HEK293T (cell line): ENCODE results near the gene TRIM26.

Experiments
- FOXA1 ChIP-seq: fragments of 450-650 bp; IDR thresholded peaks from 2 replicates; pipeline ENCODE4 v1.6.1; 2016; ENCODE audit warnings: mild to moderate bottlenecking
- FOXK2 ChIP-seq: fragments of 450-650 bp; IDR thresholded peaks from 2 replicates; pipeline ENCODE4 v1.6.1; 2016; ENCODE audit warnings: mild to moderate bottlenecking
- L3MBTL2 ChIP-seq: fragments of 450-650 bp; conservative IDR thresholded peaks from 2 replicates; pipeline ENCODE4 v1.6.1; 2016; ENCODE audit warnings: mild to moderate bottlenecking
- NFRKB ChIP-seq: fragments of 450-650 bp; IDR thresholded peaks from 2 replicates; pipeline ENCODE4 v1.6.1; 2016; ENCODE audit warnings: mild to moderate bottlenecking, moderate library complexity
- SP1 ChIP-seq: fragments of 450-650 bp; IDR thresholded peaks from 2 replicates; pipeline ENCODE4 v1.6.1; 2017
- SUZ12 ChIP-seq: fragments of 450-650 bp; IDR thresholded peaks from 2 replicates; pipeline ENCODE4 v1.6.1; 2016; ENCODE audit warnings: mild to moderate bottlenecking
- TARDBP ChIP-seq: fragments of 450-650 bp; IDR thresholded peaks from 2 replicates; pipeline ENCODE4 v1.6.1; 2016
- TF ChIP-seq, protein P1 (sequence below): fragments of 450-650 bp; IDR thresholded peaks from 2 replicates; pipeline ENCODE4 v1.6.1; 2016

DNA sequence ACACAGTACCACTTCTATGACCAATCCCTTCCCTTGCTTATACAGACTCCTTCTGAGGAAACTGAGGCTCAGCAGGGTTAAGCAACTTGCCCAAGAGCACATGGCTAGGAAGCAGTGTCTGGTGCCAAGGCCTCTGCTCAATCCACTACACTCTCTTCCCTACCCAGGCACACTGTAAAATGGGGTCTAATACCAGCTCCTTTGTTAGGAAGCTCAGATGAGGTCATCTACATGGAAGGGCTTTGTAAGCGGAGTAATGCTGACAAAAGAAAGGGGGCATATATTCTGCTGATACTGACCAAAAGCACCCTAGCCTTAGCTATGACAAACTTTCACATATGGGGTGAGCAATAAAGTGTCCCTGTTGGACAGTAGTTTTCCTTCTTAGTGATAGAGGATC lies 9.1 kb downstream of the TRIM26 start:
- TF ChIP-seq FOXA1 (no peak), NFRKB (no peak), L3MBTL2 (no peak), FOXK2 (no peak), SP1 (no peak), TARDBP (no peak), SUZ12 (no peak)
- TF ChIP-seq, protein P1, sequence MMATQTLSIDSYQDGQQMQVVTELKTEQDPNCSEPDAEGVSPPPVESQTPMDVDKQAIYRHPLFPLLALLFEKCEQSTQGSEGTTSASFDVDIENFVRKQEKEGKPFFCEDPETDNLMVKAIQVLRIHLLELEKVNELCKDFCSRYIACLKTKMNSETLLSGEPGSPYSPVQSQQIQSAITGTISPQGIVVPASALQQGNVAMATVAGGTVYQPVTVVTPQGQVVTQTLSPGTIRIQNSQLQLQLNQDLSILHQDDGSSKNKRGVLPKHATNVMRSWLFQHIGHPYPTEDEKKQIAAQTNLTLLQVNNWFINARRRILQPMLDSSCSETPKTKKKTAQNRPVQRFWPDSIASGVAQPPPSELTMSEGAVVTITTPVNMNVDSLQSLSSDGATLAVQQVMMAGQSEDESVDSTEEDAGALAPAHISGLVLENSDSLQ, result no peak
